HCT116 (cell line): ENCODE measurements around the gene KLHL34. TPM values are rescaled to one million over a fixed set of nuclear protein-coding genes. Genes with fewer than 3 reads are reported as not detected.

ENCODE experiments used
- ATAC-seq: fragments of 200-7000 bp; cut with Tn5 transposase; 2 replicates; pipeline ENCODE4 v1.9.1; 2020; ENCODE audit warnings: mild to moderate bottlenecking, moderate library complexity
- BruUV-seq: library from RNA; stranded (reverse); fragments of 400-500 nt; replicated peaks from 2 replicates; lab custom pipeline; 2021; lab: Mats Ljungman, UMichigan
- CTCF ChIA-PET: fragments of 300-600 bp; sonication (Branson Sonifier 250); formaldehyde crosslinking; loops from one replicate; lab custom pipeline; 2021; ENCODE audit warnings: antibody characterized with exemption; lab: Charles Lee
- POLR2A ChIA-PET: fragments of 300-600, 350-600 bp; sonication (Branson Sonifier 250); formaldehyde crosslinking; loops from one replicate; lab custom pipeline; 2021; ENCODE audit warnings: antibody characterized with exemption; lab: Charles Lee
- RAD21 ChIA-PET, 2 experiments: fragments of 300-600 bp; sonication (Branson Sonifier 250); formaldehyde crosslinking; loops; one replicate each; lab custom pipeline; 2023; ENCODE audit warnings: low total read pairs in 2 of 2; ENCODE audit not compliant: uncharacterized antibody in 2 of 2, unreplicated experiment in 2 of 2, low non-redundant PET in 1 of 2; lab: Charles Lee
- DNase-seq: peaks from one replicate; pipeline ENCODE4 v3.0.0-alpha.2; 2010; ENCODE audit warnings: low read depth, low spot score
- H2AFZ ChIP-seq: fragments of 200-600 bp; shearing (Covaris generic), sonication (generic); 2 replicates; pipeline ENCODE4 v1.6.1; 2017; ENCODE audit warnings: low read depth, mixed run types, mixed read lengths, antibody characterized with exemption, low read length; ENCODE audit not compliant: poor library complexity, severe bottlenecking
- H3K27ac ChIP-seq: 2 replicates; pipeline ENCODE4 v1.5.1; 2012; ENCODE audit warnings: low read depth, low read length
- H3K27me3 ChIP-seq: fragments of 200-600 bp; sonication (generic); 2 replicates; pipeline ENCODE4 v1.6.1; 2016; ENCODE audit warnings: mixed run types, low read length, mixed read lengths; ENCODE audit not compliant: insufficient read depth
- H3K36me3 ChIP-seq, 2 experiments: fragments of 200-500 bp in 1 of 2; fragments of 200-600 bp in 1 of 2; sonication (Bioruptor generic) in 1 of 2; sonication (generic) in 1 of 2; 2 replicates each; pipeline versions ENCODE4 v1.5.1 to v1.6.1; 2014 to 2016; ENCODE audit warnings: low read length in 2 of 2, inconsistent platforms in 1 of 2, mixed read lengths in 1 of 2, mixed run types in 1 of 2; ENCODE audit not compliant: insufficient read depth in 2 of 2, control insufficient read depth in 1 of 2
- H3K4me1 ChIP-seq, 2 experiments: fragments of 200-600 bp in 1 of 2; sonication (generic) in 1 of 2; 2 replicates each; pipeline versions ENCODE4 v1.5.1 to v1.6.1; 2012 to 2017; ENCODE audit warnings: low read length in 2 of 2, inconsistent platforms in 1 of 2, mild to moderate bottlenecking in 1 of 2, mixed read lengths in 1 of 2, mixed run types in 1 of 2, moderate library complexity in 1 of 2; ENCODE audit not compliant: insufficient read depth in 2 of 2, control insufficient read depth in 1 of 2
- H3K4me2 ChIP-seq: fragments of 200-600 bp; sonication (generic); 2 replicates; pipeline ENCODE4 v1.6.1; 2017; ENCODE audit warnings: mixed run types, low read length, mixed read lengths
- H3K4me3 ChIP-seq, 2 experiments: fragments of 200-600 bp in 1 of 2; sonication (generic) in 1 of 2; replicated peaks in 1 of 2; 2 replicates each; pipeline ENCODE4 v1.5.1; 2011 to 2016; ENCODE audit warnings: low read length in 2 of 2, control low read depth in 1 of 2, low read depth in 1 of 2, mild to moderate bottlenecking in 1 of 2, mixed read lengths in 1 of 2, mixed run types in 1 of 2
- H3K79me2 ChIP-seq: fragments of 200-600 bp; sonication (generic); 2 replicates; pipeline ENCODE4 v1.6.1; 2017; ENCODE audit warnings: mild to moderate bottlenecking, mixed run types, low read length, moderate library complexity, mixed read lengths; ENCODE audit not compliant: insufficient read depth
- H3K9ac ChIP-seq: fragments of 200-600 bp; sonication (generic); 2 replicates; pipeline ENCODE4 v1.6.1; 2016; ENCODE audit warnings: low read length, mixed read lengths
- H3K9me2 ChIP-seq: fragments of 200-600 bp; sonication (generic), shearing (Covaris generic); 2 replicates; pipeline ENCODE4 v1.6.1; 2017; ENCODE audit warnings: mixed run types, mild to moderate bottlenecking, moderate library complexity; ENCODE audit not compliant: insufficient read depth
- H3K9me3 ChIP-seq, 2 experiments: fragments of 200-500 bp in 1 of 2; fragments of 200-600 bp in 1 of 2; sonication (Bioruptor generic) in 1 of 2; sonication (generic) in 1 of 2; 2 replicates each; pipeline ENCODE4 v1.6.1; 2014 to 2017; ENCODE audit warnings: low read length in 2 of 2, mixed read lengths in 2 of 2, inconsistent platforms in 1 of 2, low read depth in 1 of 2, mild to moderate bottlenecking in 1 of 2, mixed run types in 1 of 2, moderate library complexity in 1 of 2; ENCODE audit not compliant: control insufficient read depth in 1 of 2, insufficient read depth in 1 of 2
- H4K20me1 ChIP-seq: fragments of 200-600 bp; sonication (generic), shearing (Covaris generic); 2 replicates; pipeline ENCODE4 v1.6.1; 2017; ENCODE audit warnings: mixed run types, mild to moderate bottlenecking, moderate library complexity; ENCODE audit not compliant: insufficient read depth
- ATF3 ChIP-seq: IDR thresholded peaks from 2 replicates; pipeline ENCODE4 v1.6.1; 2012
- CEBPB ChIP-seq: IDR thresholded peaks from 2 replicates; pipeline ENCODE4 v1.6.1; 2012; ENCODE audit warnings: low read depth
- EGR1 ChIP-seq: IDR thresholded peaks from 2 replicates; pipeline ENCODE4 v1.6.1; 2012; ENCODE audit warnings: low read depth
- ELF1 ChIP-seq: IDR thresholded peaks from 2 replicates; pipeline ENCODE4 v1.6.1; 2012; ENCODE audit warnings: low read depth, borderline replicate concordance
- EZH2 ChIP-seq: fragments of 200-600 bp; sonication (generic); IDR thresholded peaks from 2 replicates; pipeline ENCODE4 v1.6.1; 2017; ENCODE audit warnings: antibody characterized with exemption, mixed run types
- EZH2phosphoT487 ChIP-seq: fragments of 200-600 bp; IDR thresholded peaks from 2 replicates; pipeline ENCODE4 v1.6.1; 2018; ENCODE audit warnings: antibody characterized with exemption, borderline replicate concordance
- JUND ChIP-seq: IDR thresholded peaks from 2 replicates; pipeline ENCODE4 v1.6.1; 2012
- MAX ChIP-seq: IDR thresholded peaks from 2 replicates; pipeline ENCODE4 v1.6.1; 2012
- POLR2A ChIP-seq: IDR thresholded peaks from 2 replicates; pipeline ENCODE4 v1.7.0; 2011; ENCODE audit warnings: borderline replicate concordance; ENCODE audit not compliant: insufficient read depth, insufficient read length; ENCODE audit errors: extremely low read depth
- POLR2AphosphoS5 ChIP-seq: IDR thresholded peaks from 2 replicates; pipeline ENCODE4 v1.6.1; 2011; ENCODE audit warnings: mild to moderate bottlenecking, low read depth, low read length, moderate library complexity
- REST ChIP-seq: IDR thresholded peaks from 2 replicates; pipeline ENCODE4 v1.6.1; 2012; ENCODE audit warnings: low read depth
- SIN3A ChIP-seq: IDR thresholded peaks from 2 replicates; pipeline ENCODE4 v1.6.1; 2012; ENCODE audit warnings: low read depth
- SP1 ChIP-seq: IDR thresholded peaks from 2 replicates; pipeline ENCODE4 v1.6.1; 2012; ENCODE audit warnings: low read depth
- SRF ChIP-seq: IDR thresholded peaks from 2 replicates; pipeline ENCODE4 v1.6.1; 2012; ENCODE audit warnings: low read depth
- YY1 ChIP-seq: IDR thresholded peaks from 2 replicates; pipeline ENCODE4 v1.6.1; 2011; ENCODE audit warnings: low read length, low read depth, moderate library complexity, mild to moderate bottlenecking; ENCODE audit not compliant: insufficient replicate concordance; ENCODE audit errors: extremely low read depth
- ZFX ChIP-seq: fragments of 450-650 bp; IDR thresholded peaks from 2 replicates; pipeline ENCODE4 v1.6.1; 2017
- ZNF274 ChIP-seq: fragments of 200-500 bp; sonication (Bioruptor generic); IDR thresholded peaks from 2 replicates; pipeline ENCODE4 v1.6.1; 2014; ENCODE audit warnings: mild to moderate bottlenecking, low read depth, low read length, inconsistent platforms
- intact Hi-C: fragments of 100-400 bp; cut with micrococcal nuclease; formaldehyde crosslinking; loops from 2 replicates; pipeline ENCODE4 v1.10.0; 2022
- total RNA-seq: library from RNA; stranded (reverse); gene quantifications from one replicate; pipeline ENCODE4 v1.2.1, GENCODE V29; 2021; ENCODE audit not compliant: unreplicated experiment

The KLHL34 gene
- total RNA-seq, 1 experiment from 2014 or later, result not detected

- no peaks in the 10 kb centered on the region for H3K4me1 ChIP-seq
- ChIA-PET POLR2A (no interaction called here), CTCF (no interaction called here), RAD21 (no interaction called here)
- H3K27ac ChIP-seq, result no peak overlapping the region
- H2AFZ ChIP-seq, result no peak overlapping the region
- ATAC-seq (no peak), DNase-seq (no peak)
- H3K79me2 ChIP-seq, result no peaks in the 10 kb centered on the region
- H3K9me2 ChIP-seq, result no peaks in the 10 kb centered on the region
- H3K9me3 ChIP-seq, result no peaks in the 10 kb centered on the region
- H3K9ac ChIP-seq, result no peak overlapping the region
- H4K20me1 ChIP-seq, result no peaks in the 10 kb centered on the region
- intact Hi-C loops, result no loop called here
- H3K27me3 ChIP-seq, result no peaks in the 10 kb centered on the region
- TF ChIP-seq ZNF274 (no peak), POLR2A (no peak), CEBPB (no peak), EGR1 (no peak), EZH2phosphoT487 (no peak), SRF (no peak), SIN3A (no peak), SP1 (no peak), POLR2AphosphoS5 (no peak), MAX (no peak), ZFX (no peak), ELF1 (no peak)
- H3K4me3 ChIP-seq, result no peak overlapping the region
- no peak overlapping the region for H3K4me2 ChIP-seq
- H3K36me3 ChIP-seq, result no peaks in the 10 kb centered on the region
- BruUV-seq, result no TSS peak
Observed at GRCh38 chrX:21655901-21656586, 2.1 kb downstream of the KLHL34 start.

- Histone ChIP-seq H3K4me2 (no peak overlapping the region), H3K9ac (no peak overlapping the region), H2AFZ (no peak overlapping the region), H3K79me2 (no peaks in the 10 kb centered on the region), H4K20me1 (no peaks in the 10 kb centered on the region), H3K9me3 (no peaks in the 10 kb centered on the region), H3K27me3 (no peaks in the 10 kb centered on the region), H3K36me3 (no peaks in the 10 kb centered on the region), H3K27ac (no peak overlapping the region), H3K9me2 (no peaks in the 10 kb centered on the region), H3K4me1 (no peaks in the 10 kb centered on the region), H3K4me3 (no peak overlapping the region)
- BruUV-seq, result no TSS peak
- CTCF ChIA-PET, result no interaction called here
- intact Hi-C loops, result no loop called here
- ATAC-seq (no peak), DNase-seq (no peak)
- RAD21 ChIA-PET, result no interaction called here
- POLR2A ChIA-PET, result no interaction called here
- TF ChIP-seq ZFX (no peak), POLR2A (no peak), EGR1 (no peak), YY1 (no peak), ATF3 (no peak), EZH2 (no peak), REST (no peak), JUND (no peak), CEBPB (no peak), SRF (no peak)
Observed at GRCh38 chrX:21645886-21646285, 12.2 kb downstream of the KLHL34 start.
